GM18867 (cell line): ENCODE results near the gene ANKRD65.
"Not testable (repeated sequence)": the region's sequence is repeated elsewhere in the genome, so short reads cannot be mapped to it uniquely, and the experiment has no call there.

ENCODE experiments used
- ATAC-seq: cut with Tn5 transposase; IDR thresholded peaks from one replicate; pipeline ENCODE4 v1.9.1; 2021; ENCODE audit warnings: mild to moderate bottlenecking, moderate library complexity; ENCODE audit not compliant: unreplicated experiment

Gene ANKRD65

GRCh38 chr1:1399187-1399871 is 21.7 kb downstream of the ANKRD65 start, which contains the start of gene CCNL2:
Gene CCNL2, minus strand, starts transcription at chr1:1399335. Its CDS starts 29 bp downstream, at chr1:1399306.
- ATAC-seq, result peak; percentile 86

GRCh38 chr1:1398677-1399186 is 22.3 kb downstream of the ANKRD65 start:
- peak; percentile 9 for ATAC-seq

- no peak for ATAC-seq
Observed at GRCh38 chr1:1397839-1398523, 23.1 kb downstream of the ANKRD65 start.

- ATAC-seq, result no peak
Observed at GRCh38 chr1:1395166-1395565, 25.9 kb downstream of the ANKRD65 start.

- no peak for ATAC-seq
Observed at GRCh38 chr1:1394116-1394515, 27.0 kb downstream of the ANKRD65 start.

- no peak for ATAC-seq
Observed at GRCh38 chr1:1393428-1393827, 27.6 kb downstream of the ANKRD65 start.

- no peak for ATAC-seq
Observed at GRCh38 chr1:1393014-1393413, 28.1 kb downstream of the ANKRD65 start.

GRCh38 chr1:1391225-1391624 is 29.9 kb downstream of the ANKRD65 start:
- no peak for ATAC-seq

- no peak for ATAC-seq
Observed at GRCh38 chr1:1390675-1391074, 30.4 kb downstream of the ANKRD65 start.

- ATAC-seq, result no peak
Observed at GRCh38 chr1:1388078-1388472, 33.0 kb downstream of the ANKRD65 start.

GRCh38 chr1:1387098-1388077 is 33.7 kb downstream of the ANKRD65 start:
- ATAC-seq, result no peak

- ATAC-seq, result no peak
Observed at GRCh38 chr1:1385931-1386330, 35.1 kb downstream of the ANKRD65 start.

- ATAC-seq, result not testable (repeated sequence)
Observed at GRCh38 chr1:1385339-1385738, 35.7 kb downstream of the ANKRD65 start.

GRCh38 chr1:1381294-1381693 is 39.8 kb downstream of the ANKRD65 start:
- ATAC-seq, result no peak

- no peak for ATAC-seq
Observed at GRCh38 chr1:1380860-1381259, 40.2 kb downstream of the ANKRD65 start.

GRCh38 chr1:1377540-1378205 is 43.4 kb downstream of the ANKRD65 start:
- ATAC-seq, result no peak

GRCh38 chr1:1376551-1377226 is 44.4 kb downstream of the ANKRD65 start:
- no peak for ATAC-seq

- ATAC-seq, result peak; percentile 82
Observed at GRCh38 chr1:1374929-1375662, 46.0 kb downstream of the ANKRD65 start, which contains the start of gene AURKAIP1. Gene AURKAIP1, minus strand, starts transcription at chr1:1375207. Its CDS starts 451 bp downstream, at chr1:1374756.

- no peak for ATAC-seq
Observed at GRCh38 chr1:1374589-1374928, 46.5 kb downstream of the ANKRD65 start.
